Epidermal melanocyte (primary cell): ENCODE measurements around the gene WIPF3.

Experiments used
- DNase-seq: peaks from one replicate; pipeline ENCODE4 v3.0.0; 2011; ENCODE audit warnings: low spot score; ENCODE audit not compliant: insufficient read length

WIPF3 gene

GRCh38 chr7:29906200-29907022 lies 100.1 kb downstream of the WIPF3 start:
- DNase-seq, result no peak

- DNase-seq, result no peak
Measured at GRCh38 chr7:29914180-29914579, 107.9 kb downstream of the WIPF3 start.

- DNase-seq, result no peak
Measured at GRCh38 chr7:29915481-29916215, 109.3 kb downstream of the WIPF3 start.

GRCh38 chr7:29917641-29918040 lies 111.3 kb downstream of the WIPF3 start:
- no peak for DNase-seq

GRCh38 chr7:29918850-29919249 lies 112.5 kb downstream of the WIPF3 start:
- no peak for DNase-seq

- DNase-seq, result no peak
Measured at GRCh38 chr7:29919790-29920189, 113.5 kb downstream of the WIPF3 start.

GRCh38 chr7:29920491-29920890 lies 114.2 kb downstream of the WIPF3 start:
- DNase-seq, result no peak

- DNase-seq, result no peak
Measured at GRCh38 chr7:29921404-29922010, 115.2 kb downstream of the WIPF3 start.

- no peak for DNase-seq
Measured at GRCh38 chr7:29922921-29923700, 116.8 kb downstream of the WIPF3 start.

GRCh38 chr7:29924006-29924405 lies 117.7 kb downstream of the WIPF3 start:
- DNase-seq, result no peak

- no peak for DNase-seq
Measured at GRCh38 chr7:29924684-29925083, 118.4 kb downstream of the WIPF3 start.

- no peak for DNase-seq
Measured at GRCh38 chr7:29926216-29926615, 119.9 kb downstream of the WIPF3 start.

- DNase-seq, result no peak
Measured at GRCh38 chr7:29926741-29927140, 120.4 kb downstream of the WIPF3 start.

- DNase-seq, result no peak
Measured at GRCh38 chr7:29929018-29929807, 122.9 kb downstream of the WIPF3 start.

GRCh38 chr7:29935111-29935510 lies 128.8 kb downstream of the WIPF3 start:
- DNase-seq, result no peak

- no peak for DNase-seq
Measured at GRCh38 chr7:29937132-29937531, 130.8 kb downstream of the WIPF3 start.

- DNase-seq, result no peak
Measured at GRCh38 chr7:29940199-29940598, 133.9 kb downstream of the WIPF3 start.

- no peak for DNase-seq
Measured at GRCh38 chr7:29945259-29945809, 139.0 kb downstream of the WIPF3 start.

GRCh38 chr7:29946428-29947186 lies 140.3 kb downstream of the WIPF3 start:
- DNase-seq, result no peak

GRCh38 chr7:29948587-29948986 lies 142.3 kb downstream of the WIPF3 start:
- DNase-seq, result no peak
